Activated CD4-positive, alpha-beta T cell treated with anti-CD3 and anti-CD28 coated beads, Interleukin-2, amount 50 U/mL, for 1 hour (primary cell): ENCODE results near the gene SLC17A9.

Experiments used
- DNase-seq: peaks from one replicate; pipeline ENCODE4 v3.0.0-alpha.2; 2020

Gene SLC17A9

GRCh38 chr20:62940875-62941274 lies 11.6 kb upstream of the SLC17A9 start:
- no peak for DNase-seq

- no peak for DNase-seq
Observed at GRCh38 chr20:62941792-62942191, 10.7 kb upstream of the SLC17A9 start.

GRCh38 chr20:62942456-62942855 lies 10.1 kb upstream of the SLC17A9 start:
- no peak for DNase-seq

GRCh38 chr20:62943396-62943795 lies 9.1 kb upstream of the SLC17A9 start:
- no peak for DNase-seq

GRCh38 chr20:62944184-62944583 lies 8.3 kb upstream of the SLC17A9 start:
- no peak for DNase-seq

GRCh38 chr20:62944746-62945145 lies 7.8 kb upstream of the SLC17A9 start:
- DNase-seq, result no peak

- DNase-seq, result no peak
Observed at GRCh38 chr20:62945771-62946339, 6.7 kb upstream of the SLC17A9 start.

- no peak for DNase-seq
Observed at GRCh38 chr20:62946918-62947317, 5.6 kb upstream of the SLC17A9 start.

- DNase-seq, result no peak
Observed at GRCh38 chr20:62947532-62948300, 4.8 kb upstream of the SLC17A9 start.

- DNase-seq, result no peak
Observed at GRCh38 chr20:62949153-62949821, 3.2 kb upstream of the SLC17A9 start.

GRCh38 chr20:62949962-62950361 lies 2.5 kb upstream of the SLC17A9 start:
- DNase-seq, result no peak

- no peak for DNase-seq
Observed at GRCh38 chr20:62950741-62951140, 1.8 kb upstream of the SLC17A9 start.

- no peak for DNase-seq
Observed at GRCh38 chr20:62951143-62951895, 1.2 kb upstream of the SLC17A9 start.

GRCh38 chr20:62951896-62952372 lies 575 bp upstream of the SLC17A9 start:
- no peak for DNase-seq

- no peak for DNase-seq
Observed at GRCh38 chr20:62952968-62953838, 694 bp downstream of the SLC17A9 start.

- peak; percentile 59 for DNase-seq
Observed at GRCh38 chr20:62953839-62954703, 1.6 kb downstream of the SLC17A9 start.

- no peak for DNase-seq
Observed at GRCh38 chr20:62955519-62956386, 3.2 kb downstream of the SLC17A9 start.

- no peak for DNase-seq
Observed at GRCh38 chr20:62956387-62957135, 4.1 kb downstream of the SLC17A9 start.
